ENCODE results near the gene LTBP4.

DNA sequence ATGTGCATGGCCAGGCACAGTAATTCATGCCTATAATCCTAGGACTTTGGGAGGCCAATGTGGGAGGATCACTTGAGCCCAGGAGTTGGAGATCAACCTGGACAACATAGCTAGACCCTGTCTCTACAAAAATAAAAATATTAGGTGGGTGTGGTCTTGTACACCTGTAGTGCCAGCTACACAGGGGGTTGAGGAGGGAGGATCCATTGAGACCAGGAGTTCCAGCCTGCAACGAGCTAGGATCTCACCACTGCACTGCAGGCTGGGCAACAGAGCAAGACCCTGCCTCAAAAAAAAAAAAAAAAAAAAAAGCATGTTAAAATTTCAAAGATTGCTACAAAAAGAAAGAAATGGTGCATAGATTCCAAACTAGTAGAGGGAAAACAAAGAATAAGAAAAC is 37.2 kb downstream of the LTBP4 start:
- TF ChIP-seq, protein P1, sequence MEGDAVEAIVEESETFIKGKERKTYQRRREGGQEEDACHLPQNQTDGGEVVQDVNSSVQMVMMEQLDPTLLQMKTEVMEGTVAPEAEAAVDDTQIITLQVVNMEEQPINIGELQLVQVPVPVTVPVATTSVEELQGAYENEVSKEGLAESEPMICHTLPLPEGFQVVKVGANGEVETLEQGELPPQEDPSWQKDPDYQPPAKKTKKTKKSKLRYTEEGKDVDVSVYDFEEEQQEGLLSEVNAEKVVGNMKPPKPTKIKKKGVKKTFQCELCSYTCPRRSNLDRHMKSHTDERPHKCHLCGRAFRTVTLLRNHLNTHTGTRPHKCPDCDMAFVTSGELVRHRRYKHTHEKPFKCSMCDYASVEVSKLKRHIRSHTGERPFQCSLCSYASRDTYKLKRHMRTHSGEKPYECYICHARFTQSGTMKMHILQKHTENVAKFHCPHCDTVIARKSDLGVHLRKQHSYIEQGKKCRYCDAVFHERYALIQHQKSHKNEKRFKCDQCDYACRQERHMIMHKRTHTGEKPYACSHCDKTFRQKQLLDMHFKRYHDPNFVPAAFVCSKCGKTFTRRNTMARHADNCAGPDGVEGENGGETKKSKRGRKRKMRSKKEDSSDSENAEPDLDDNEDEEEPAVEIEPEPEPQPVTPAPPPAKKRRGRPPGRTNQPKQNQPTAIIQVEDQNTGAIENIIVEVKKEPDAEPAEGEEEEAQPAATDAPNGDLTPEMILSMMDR (IDR thresholded peaks at IDR 0.05; ENCODE audit: low read depth, low read length, poor library complexity, severe bottlenecking) = no peak
- TF ChIP-seq EZH2phosphoT487 (IDR thresholded peaks at IDR 0.05; ENCODE audit: borderline replicate concordance, low read length) = no peak
